Psoas muscle (tissue), 8 donors: ENCODE data around the gene FOXN1. TPM values are rescaled to one million over a fixed set of nuclear protein-coding genes. Genes with fewer than 3 reads are reported as not detected.

Experiments used
- ATAC-seq, 4 donors: fragments of 200-7000 bp; cut with Tn5 transposase; one replicate each; pipeline ENCODE4 v1.9.1; 2020; ENCODE audit warnings: moderate library complexity in 3 of 4, mild to moderate bottlenecking in 2 of 4
- DNase-seq, 2 donors: peaks; one replicate each; pipeline ENCODE4 v3.0.0-alpha.2; 2020
- H3K27ac ChIP-seq: fragments of 200-600 bp; one replicate; pipeline ENCODE4 v1.8.0; 2022
- H3K27me3 ChIP-seq, 3 donors: fragments of 200-600 bp in 1 of 3; one replicate each; pipeline versions ENCODE4 v1.6.1 to v1.8.0; 2013 to 2022; ENCODE audit warnings: low read length in 2 of 3, mild to moderate bottlenecking in 2 of 3, moderate library complexity in 1 of 3; ENCODE audit not compliant: insufficient read depth in 3 of 3
- H3K36me3 ChIP-seq, 2 donors: fragments of 200-600 bp in 1 of 2; one replicate each; pipeline versions ENCODE4 v1.6.1 to v1.8.0; 2013 to 2022; ENCODE audit warnings: low read depth in 1 of 2, mild to moderate bottlenecking in 1 of 2, moderate library complexity in 1 of 2; ENCODE audit not compliant: insufficient read depth in 1 of 2
- H3K4me1 ChIP-seq: fragments of 200-600 bp; one replicate; pipeline ENCODE4 v1.8.0; 2022
- H3K4me3 ChIP-seq: fragments of 200-600 bp; one replicate; pipeline ENCODE4 v1.8.0; 2022; ENCODE audit warnings: mild to moderate bottlenecking
- H3K9me3 ChIP-seq: fragments of 200-600 bp; one replicate; pipeline ENCODE4 v1.8.0; 2022
- CTCF ChIP-seq: fragments of 200-600 bp; IDR thresholded peaks from one replicate; pipeline ENCODE4 v1.8.0; 2022; ENCODE audit warnings: antibody characterized with exemption
- WGBS, 3 donors: extraction: QIAGEN DNeasy Blood & Tissue Kit; methylation state at CpG; one replicate each; pipeline versions ENCODE4 v1.1.6 to v1.1.7; 2013; 5-methylcytosine and 5-hydroxymethylcytosine counted together
- intact Hi-C, 2 donors: fragments of 100-400 bp; cut with DNase I; formaldehyde crosslinking; loops; one replicate each; pipeline versions ENCODE4 v1.11.0 to v1.14.2; 2022
- polyA plus RNA-seq, 3 donors: library from polyadenylated mRNA; stranded (reverse); fragments of 200-250 nt; gene quantifications; one replicate each; pipeline ENCODE4 v1.2.3, GENCODE V29; 2013
- total RNA-seq, 4 donors: library from RNA; stranded (reverse); fragmentation: NEBNext Ultra II Directional in 2 of 4; extraction: Animal tissue kit (Norgen Biotek cat#: 25700) in 2 of 4; gene quantifications; one replicate each; pipeline versions ENCODE4 v1.2.1 to v1.2.4, GENCODE V29; 2021 to 2023
- donor health status: healthy with polysubstance abuse.
- donor health status: DM: no; HTN: no; CAD: no; lungs with moderate emphysema.
- donor health status: Bipolar disorder and iron deficiency.
- donor health status: healthy.
- donor health status: DM: yes; HTN: yes; CAD: no.
- donor health status: DM: no; HTN: no; CAD: no.
- donor health status: DM: no; HTN: no; CAD: no.
- donor health status: DM: yes; HTN: yes; CAD: no.

The FOXN1 gene
- total and polyA plus RNA-seq, 7 donors, result not detected

DNA sequence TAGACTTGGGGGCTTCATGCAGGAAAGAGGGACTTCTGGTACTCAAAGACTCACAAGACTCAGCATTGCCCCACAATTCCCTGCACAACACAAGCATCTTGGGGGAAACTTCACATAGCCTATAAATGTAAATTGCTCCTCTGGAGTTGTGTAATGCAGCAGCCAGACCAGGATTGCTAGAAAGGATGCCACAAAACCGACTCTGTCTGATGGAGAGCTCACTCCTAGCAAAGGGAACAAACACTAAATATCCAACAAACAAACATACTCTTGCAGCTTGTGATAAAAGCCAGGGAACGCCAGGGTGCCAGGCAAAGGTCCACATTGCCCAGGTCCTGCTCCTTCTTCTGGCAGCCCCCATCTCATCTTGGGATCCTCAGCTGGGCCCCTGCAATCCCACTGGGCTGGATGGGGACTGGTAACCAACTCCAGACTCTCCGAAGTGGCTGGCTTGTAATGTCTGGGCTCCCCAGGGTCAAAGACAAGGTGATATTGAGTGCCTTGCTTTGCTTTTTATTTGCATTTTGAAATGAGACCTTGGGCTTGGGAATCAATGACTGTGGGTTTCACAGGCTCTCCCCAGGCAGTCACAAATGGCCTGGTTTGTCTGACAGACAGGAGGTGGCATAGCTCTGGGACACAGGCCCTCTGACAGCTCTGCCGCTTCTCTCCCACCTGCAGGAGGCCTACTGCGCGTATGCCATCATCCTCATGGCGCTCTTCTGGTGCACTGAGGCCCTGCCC lies 17.4 kb upstream of the FOXN1 start:
- ATAC-seq, result no peak
- DNase-seq, result peak in 1 of 2 donors; percentile 11
- Histone ChIP-seq H3K4me1 (no peaks in the 10 kb centered on the region), H3K27ac (no peak overlapping the region), H3K9me3 (no peaks in the 10 kb centered on the region), H3K36me3 (no peaks in the 10 kb centered on the region), H3K4me3 (no peak overlapping the region), H3K27me3 (peaks cover 0 to 7% (median 5%) of the 10 kb centered on the region in 3 donors)
- no peak for TF ChIP-seq CTCF
- WGBS, 3 donors, result 78 to 85% (median 81%) methylated on average over 7 of the region's 7 CpGs
- intact Hi-C loops, result loop anchor here in 1 of 2 donors (10.0 kb wide), 1 partner anchor 64 kb away; no protein-coding TSS in a partner anchor

DNA sequence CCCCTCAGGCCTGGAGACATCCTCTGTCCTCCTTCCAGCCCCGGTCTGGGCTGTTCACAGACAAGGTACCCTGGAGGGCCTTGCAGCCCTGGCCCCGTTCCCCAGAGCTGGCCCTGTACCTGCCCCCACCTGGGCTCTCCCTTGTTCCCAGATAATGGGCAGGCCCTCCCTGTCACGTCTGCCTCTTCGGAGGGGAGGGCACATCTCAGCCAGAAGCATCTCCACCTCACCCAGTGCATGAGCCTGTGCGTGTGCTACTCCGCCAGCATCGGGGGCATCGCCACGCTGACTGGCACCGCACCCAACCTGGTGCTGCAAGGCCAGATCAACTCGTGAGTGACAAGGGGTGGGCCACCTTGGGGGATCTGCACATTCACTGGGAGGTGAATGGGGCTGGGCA lies 14.9 kb upstream of the FOXN1 start:
- H3K4me3 ChIP-seq, result no peak overlapping the region
- DNase-seq (peak in 1 of 2 donors; percentile 14), ATAC-seq (no peak)
- no peak for TF ChIP-seq CTCF
- no peaks in the 10 kb centered on the region for H3K36me3 ChIP-seq
- H3K27ac ChIP-seq, result no peak overlapping the region
- no peaks in the 10 kb centered on the region for H3K9me3 ChIP-seq
- peaks cover 0 to 6% (median 0%) of the 10 kb centered on the region in 3 donors for H3K27me3 ChIP-seq
- intact Hi-C loops, result loop anchor here in 1 of 2 donors (5.0 kb wide), 1 partner anchor 46 kb away; no protein-coding TSS in a partner anchor
- 78 to 79% (median 78%) methylated on average over 11 of the region's 11 CpGs for WGBS, 3 donors
- H3K4me1 ChIP-seq, result no peaks in the 10 kb centered on the region

DNA sequence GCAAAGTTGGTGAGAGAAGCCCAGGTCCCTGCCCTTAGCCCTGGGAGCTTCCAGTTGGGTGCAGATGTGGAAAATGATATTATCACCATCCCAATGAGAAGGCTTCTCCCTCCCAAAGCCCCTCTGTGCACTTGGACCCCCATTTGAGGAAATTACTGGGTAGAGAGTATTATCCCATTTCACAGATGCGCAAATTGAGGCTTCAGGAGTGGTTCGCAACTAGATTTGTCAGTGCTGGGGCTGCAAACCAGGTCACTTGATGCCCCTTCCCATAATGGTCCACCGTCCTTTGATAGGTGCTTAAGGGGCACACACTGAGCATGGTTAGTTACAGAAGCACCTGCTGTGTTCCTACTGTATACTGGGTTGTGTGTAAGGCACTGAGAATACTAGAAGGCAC lies 14.3 kb upstream of the FOXN1 start:
- no peaks in the 10 kb centered on the region for H3K4me1 ChIP-seq
- ATAC-seq, result no peak
- H3K27me3 ChIP-seq, result peaks cover 0 to 6% (median 0%) of the 10 kb centered on the region in 3 donors
- no peak for DNase-seq
- no peaks in the 10 kb centered on the region for H3K9me3 ChIP-seq
- no peak for TF ChIP-seq CTCF
- no peaks in the 10 kb centered on the region for H3K36me3 ChIP-seq
- 83 to 86% (median 83%) methylated on average over 3 of the region's 3 CpGs for WGBS, 3 donors
- H3K4me3 ChIP-seq, result no peak overlapping the region
- intact Hi-C loops, result loop anchor here in 1 of 2 donors (5.0 kb wide), 1 partner anchor 45 kb away; no protein-coding TSS in a partner anchor
- no peak overlapping the region for H3K27ac ChIP-seq

DNA sequence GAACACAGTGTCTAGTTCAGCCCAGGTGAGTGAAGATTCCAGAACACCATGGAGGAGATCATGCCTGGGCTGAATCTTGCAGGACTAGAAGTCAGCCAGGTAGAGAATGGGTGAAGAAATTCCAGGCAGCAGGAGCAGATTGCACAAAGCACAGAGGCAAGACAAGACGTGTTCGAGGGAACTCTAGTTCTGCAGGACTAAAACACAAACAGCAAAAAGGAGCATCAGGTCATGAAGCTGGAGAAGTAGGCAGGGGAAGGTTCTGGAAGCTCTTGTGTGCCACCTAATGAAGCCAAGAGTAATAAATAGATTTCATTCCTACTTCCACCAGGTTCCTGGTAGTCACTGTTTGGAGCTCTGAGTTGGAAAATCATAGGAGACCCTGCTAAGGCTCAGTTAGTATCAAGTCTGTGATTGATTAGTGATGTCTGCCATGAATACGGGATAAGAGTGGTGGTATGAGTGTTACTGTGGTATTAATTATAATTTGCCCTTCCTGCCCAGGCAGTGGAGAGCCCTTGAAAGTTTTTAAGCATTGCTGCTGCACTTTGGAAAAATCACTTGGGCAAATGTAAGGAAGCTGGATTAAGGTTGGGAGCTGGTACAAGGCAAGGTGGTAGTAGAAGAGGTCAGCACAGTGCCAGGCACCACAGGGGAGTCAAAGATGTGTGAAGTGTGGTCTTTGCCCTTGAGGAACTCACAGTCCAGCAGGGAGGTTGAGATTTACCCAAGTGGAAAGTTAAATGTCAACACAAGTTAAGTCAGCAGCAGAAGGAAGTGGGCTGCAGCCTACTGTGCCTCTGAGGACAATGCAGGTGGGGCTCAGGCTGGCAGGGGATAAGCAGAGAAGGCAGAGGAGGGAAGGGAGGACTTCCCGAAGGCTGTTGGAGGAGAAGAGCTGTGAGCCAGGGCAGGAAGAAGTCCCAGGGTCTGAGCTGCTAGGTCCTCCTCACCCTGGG lies 13.5 kb upstream of the FOXN1 start:
- ATAC-seq (no peak), DNase-seq (no peak)
- no peaks in the 10 kb centered on the region for H3K9me3 ChIP-seq
- no peak overlapping the region for H3K27ac ChIP-seq
- H3K4me1 ChIP-seq, result no peaks in the 10 kb centered on the region
- intact Hi-C loops, result loop anchor here in 1 of 2 donors (5.0 kb wide), 1 partner anchor 45 kb away; no protein-coding TSS in a partner anchor
- WGBS, 3 donors, result 56 to 64% (median 63%) methylated on average over 4 of the region's 4 CpGs
- no peak overlapping the region for H3K4me3 ChIP-seq
- peaks cover 0 to 6% (median 0%) of the 10 kb centered on the region in 3 donors for H3K27me3 ChIP-seq
- TF ChIP-seq CTCF, result no peak
- H3K36me3 ChIP-seq, result no peaks in the 10 kb centered on the region
